H1 (cell line): ENCODE measurements around the gene MYH11. TPM values are rescaled to one million over a fixed set of nuclear protein-coding genes. Genes with fewer than 3 reads are reported as not detected.

ENCODE experiments used
- CTCF ChIA-PET: fragments of 300-600 bp; sonication (Branson Sonifier 250); formaldehyde crosslinking; loops from one replicate; lab custom pipeline; 2021; ENCODE audit not compliant: partially characterized antibody; lab: Charles Lee
- POLR2A ChIA-PET: fragments of 300-600 bp; sonication (Branson Sonifier 250); formaldehyde crosslinking; loops from one replicate; lab custom pipeline; 2021; ENCODE audit warnings: inconsistent platforms; ENCODE audit not compliant: partially characterized antibody; lab: Charles Lee
- DNase-seq, 2 experiments: peaks; one replicate each; pipeline versions ENCODE4 v3.0.0 to v3.0.0-alpha.2; 2010 to 2022; ENCODE audit warnings: low spot score in 2 of 2, low read depth in 1 of 2, mixed read lengths in 1 of 2
- FAIRE-seq: peaks from 2 replicates; lab custom pipeline; 2011; peaks lifted over from hg19 to GRCh38; lab: Jason Lieb, UNC
- H2AFZ ChIP-seq: 2 replicates; pipeline ENCODE4 v1.8.1; 2012; ENCODE audit warnings: low read length, inconsistent platforms
- H2AK5ac ChIP-seq: 2 replicates; pipeline ENCODE4 v1.6.1; 2013; ENCODE audit warnings: low read depth, low read length
- H2BK120ac ChIP-seq: replicated peaks from 2 replicates; pipeline ENCODE3; 2013; ENCODE audit warnings: low read depth, low read length, inconsistent platforms
- H2BK12ac ChIP-seq: 2 replicates; pipeline ENCODE4 v1.6.1; 2013; ENCODE audit warnings: low read depth, low read length
- H2BK15ac ChIP-seq: 2 replicates; pipeline ENCODE4 v1.6.1; 2013; ENCODE audit warnings: low read length
- H2BK20ac ChIP-seq: 2 replicates; pipeline ENCODE4 v1.6.1; 2013; ENCODE audit warnings: low read length
- H2BK5ac ChIP-seq: 2 replicates; pipeline ENCODE4 v1.6.1; 2013; ENCODE audit warnings: low read depth, low read length
- H3K14ac ChIP-seq: 2 replicates; pipeline ENCODE4 v1.6.1; 2013; ENCODE audit warnings: inconsistent platforms; ENCODE audit not compliant: insufficient read length
- H3K18ac ChIP-seq: 2 replicates; pipeline ENCODE4 v1.6.1; 2013; ENCODE audit warnings: low read length; ENCODE audit errors: extremely low read depth
- H3K23ac ChIP-seq: 2 replicates; pipeline ENCODE4 v1.6.1; 2013; ENCODE audit warnings: inconsistent platforms; ENCODE audit not compliant: insufficient read length
- H3K23me2 ChIP-seq: 2 replicates; pipeline ENCODE4 v1.6.1; 2013; ENCODE audit warnings: low read depth, low read length
- H3K27ac ChIP-seq: 2 replicates; pipeline ENCODE4 v1.6.1; 2011; ENCODE audit warnings: low read depth, low read length, inconsistent platforms
- H3K27me3 ChIP-seq, 4 experiments: replicated peaks in 1 of 4; 1 replicate in 1 of 4; 2 replicates in 3 of 4; pipeline versions ENCODE4 v1.6.1 to v1.8.1; 2011 to 2013; ENCODE audit warnings: low read length in 3 of 4, mild to moderate bottlenecking in 3 of 4, inconsistent platforms in 2 of 4, mixed read lengths in 2 of 4, moderate library complexity in 1 of 4; ENCODE audit not compliant: control insufficient read depth in 3 of 4, insufficient read depth in 3 of 4; ENCODE audit errors: extremely low read depth in 1 of 4
- H3K36me3 ChIP-seq, 4 experiments: 2 replicates each; pipeline versions ENCODE4 v1.6.1 to v1.8.1; 2011 to 2013; ENCODE audit warnings: mild to moderate bottlenecking in 4 of 4, low read length in 3 of 4, moderate library complexity in 2 of 4, control low read depth in 1 of 4, inconsistent platforms in 1 of 4; ENCODE audit not compliant: insufficient read depth in 4 of 4, control insufficient read depth in 2 of 4
- H3K4ac ChIP-seq: replicated peaks from 2 replicates; pipeline ENCODE3; 2013; ENCODE audit warnings: low read length, low read depth, mixed read lengths, inconsistent platforms; ENCODE audit not compliant: insufficient read length
- H3K4me1 ChIP-seq, 4 experiments: replicated peaks in 1 of 4; 1 replicate in 1 of 4; 2 replicates in 3 of 4; pipeline versions ENCODE4 v1.6.1 to v1.8.1; 2011 to 2013; ENCODE audit warnings: low read length in 3 of 4, inconsistent platforms in 2 of 4, mixed read lengths in 1 of 4; ENCODE audit not compliant: insufficient read depth in 4 of 4, control insufficient read depth in 3 of 4
- H3K4me2 ChIP-seq, 2 experiments: 2 replicates each; pipeline versions ENCODE4 v1.6.1 to v1.8.1; 2011 to 2013; ENCODE audit warnings: low read depth in 2 of 2, low read length in 2 of 2, control low read depth in 1 of 2, inconsistent platforms in 1 of 2, mild to moderate bottlenecking in 1 of 2; ENCODE audit not compliant: insufficient read depth in 1 of 2
- H3K4me3 ChIP-seq, 4 experiments: fragments of 200-600, 300-600 bp in 1 of 4; sonication (generic), shearing (Covaris generic), sonication (Bioruptor Twin) in 1 of 4; 2 replicates each; pipeline versions ENCODE4 v1.5.1 to v1.8.1; 2011 to 2016; ENCODE audit warnings: low read length in 4 of 4, low read depth in 3 of 4, control low read depth in 2 of 4, inconsistent platforms in 2 of 4, mild to moderate bottlenecking in 2 of 4, mixed read lengths in 1 of 4, moderate library complexity in 1 of 4; ENCODE audit not compliant: insufficient read depth in 2 of 4; ENCODE audit errors: extremely low read depth in 1 of 4
- H3K56ac ChIP-seq: replicated peaks from 2 replicates; pipeline ENCODE3; 2013; ENCODE audit warnings: low read depth, mild to moderate bottlenecking, mixed read lengths, low read length, inconsistent platforms; ENCODE audit not compliant: insufficient read length
- H3K79me1 ChIP-seq: 2 replicates; pipeline ENCODE4 v1.6.1; 2013; ENCODE audit warnings: low read depth, low read length, control low read depth
- H3K79me2 ChIP-seq, 2 experiments: 2 replicates each; pipeline versions ENCODE4 v1.6.1 to v1.8.1; 2012 to 2013; ENCODE audit warnings: low read length in 2 of 2, mild to moderate bottlenecking in 2 of 2, inconsistent platforms in 1 of 2; ENCODE audit not compliant: insufficient read depth in 2 of 2, control insufficient read depth in 1 of 2
- H3K9ac ChIP-seq, 4 experiments: replicated peaks in 1 of 4; 1 replicate in 1 of 4; 2 replicates in 3 of 4; pipeline versions ENCODE4 v1.6.1 to v1.8.1; 2011 to 2013; ENCODE audit warnings: low read depth in 3 of 4, low read length in 3 of 4, control low read depth in 2 of 4, mild to moderate bottlenecking in 2 of 4, moderate library complexity in 2 of 4, inconsistent platforms in 1 of 4; ENCODE audit errors: extremely low read depth in 1 of 4
- H3K9me3 ChIP-seq, 2 experiments: 2 replicates each; pipeline versions ENCODE4 v1.6.1 to v1.8.1; 2012 to 2013; ENCODE audit warnings: mild to moderate bottlenecking in 2 of 2, moderate library complexity in 2 of 2, control low read depth in 1 of 2, inconsistent platforms in 1 of 2, low read depth in 1 of 2, low read length in 1 of 2, mixed read lengths in 1 of 2; ENCODE audit not compliant: insufficient read depth in 2 of 2
- H4K20me1 ChIP-seq, 2 experiments: replicated peaks in 1 of 2; 2 replicates each; pipeline versions ENCODE3 to v1.8.1; 2011 to 2013; ENCODE audit warnings: inconsistent platforms in 2 of 2, low read length in 2 of 2, mild to moderate bottlenecking in 1 of 2; ENCODE audit not compliant: insufficient read depth in 2 of 2, control insufficient read depth in 1 of 2
- H4K5ac ChIP-seq: 2 replicates; pipeline ENCODE4 v1.6.1; 2013; ENCODE audit warnings: low read length, low read depth, mixed read lengths, inconsistent platforms; ENCODE audit not compliant: insufficient read length
- H4K8ac ChIP-seq: 2 replicates; pipeline ENCODE4 v1.8.0; 2013; ENCODE audit warnings: mild to moderate bottlenecking, moderate library complexity, low read length, inconsistent platforms; ENCODE audit not compliant: insufficient read depth; ENCODE audit errors: extremely low read depth
- H4K91ac ChIP-seq: replicated peaks from 2 replicates; pipeline ENCODE3; 2013; ENCODE audit warnings: low read length, mixed read lengths, inconsistent platforms; ENCODE audit not compliant: insufficient read length
- CBX5 ChIP-seq: fragments of 300-800, 300-1000 bp; sonication (generic); IDR thresholded peaks from 2 replicates; pipeline ENCODE4 v1.7.1; 2016; ENCODE audit warnings: antibody characterized with exemption, low read length, low read depth
- CHD2 ChIP-seq: IDR thresholded peaks from 2 replicates; pipeline ENCODE4 v1.6.1; 2012; ENCODE audit warnings: low read length, improper control_type of control experiment
- CREB1 ChIP-seq: IDR thresholded peaks from 2 replicates; pipeline ENCODE4 v1.6.1; 2012; ENCODE audit warnings: inconsistent platforms
- EP300 ChIP-seq, 2 experiments: IDR thresholded peaks; 1 replicate in 1 of 2; 2 replicates in 1 of 2; pipeline ENCODE4 v1.6.1; 2011 to 2012; ENCODE audit warnings: low read depth in 2 of 2, low read length in 2 of 2, mild to moderate bottlenecking in 2 of 2, borderline replicate concordance in 1 of 2, inconsistent platforms in 1 of 2, moderate library complexity in 1 of 2
- EZH2 ChIP-seq: fragments of 200-600 bp; sonication (generic); IDR thresholded peaks from 2 replicates; pipeline ENCODE4 v1.7.1; 2012; ENCODE audit warnings: low read depth, mild to moderate bottlenecking, moderate library complexity, low read length, inconsistent platforms; ENCODE audit not compliant: severe bottlenecking
- GTF2F1 ChIP-seq: IDR thresholded peaks from 2 replicates; pipeline ENCODE4 v1.6.1; 2012; ENCODE audit warnings: low read depth, low read length, improper control_type of control experiment, borderline replicate concordance
- NRF1 ChIP-seq: IDR thresholded peaks from 2 replicates; pipeline ENCODE4 v1.6.1; 2011; ENCODE audit warnings: mild to moderate bottlenecking, low read depth, low read length, improper control_type of control experiment
- RAD21 ChIP-seq, 2 experiments: IDR thresholded peaks in 1 of 2; conservative IDR thresholded peaks in 1 of 2; 2 replicates each; pipeline ENCODE4 v1.6.1; 2011; ENCODE audit warnings: low read depth in 2 of 2, low read length in 2 of 2, improper control_type of control experiment in 1 of 2, inconsistent platforms in 1 of 2, mild to moderate bottlenecking in 1 of 2, moderate library complexity in 1 of 2
- RBBP5 ChIP-seq: IDR thresholded peaks from 2 replicates; pipeline ENCODE4 v1.7.1; 2012; ENCODE audit warnings: low read depth, mild to moderate bottlenecking, inconsistent platforms, low read length, moderate library complexity, borderline replicate concordance
- RFX5 ChIP-seq: IDR thresholded peaks from 2 replicates; pipeline ENCODE4 v1.6.1; 2011; ENCODE audit warnings: low read depth, low read length, improper control_type of control experiment, borderline replicate concordance
- SAP30 ChIP-seq: fragments of 300-600 bp; sonication (generic); IDR thresholded peaks from 2 replicates; pipeline ENCODE4 v1.7.1; 2012; ENCODE audit warnings: low read length, moderate library complexity, mild to moderate bottlenecking, inconsistent platforms; ENCODE audit not compliant: insufficient read depth, insufficient replicate concordance
- SP2 ChIP-seq: IDR thresholded peaks from 2 replicates; pipeline ENCODE4 v1.6.1; 2012; ENCODE audit warnings: mild to moderate bottlenecking, low read length, inconsistent platforms
- SRF ChIP-seq: IDR thresholded peaks from 2 replicates; pipeline ENCODE4 v1.6.1; 2011; ENCODE audit warnings: mild to moderate bottlenecking, low read depth, low read length, moderate library complexity
- TCF12 ChIP-seq: IDR thresholded peaks from 2 replicates; pipeline ENCODE4 v1.6.1; 2011; ENCODE audit warnings: low read depth, mild to moderate bottlenecking, low read length
- ZNF274 ChIP-seq: IDR thresholded peaks from 2 replicates; pipeline ENCODE4 v1.7.0; 2012; ENCODE audit warnings: low read length, borderline replicate concordance; ENCODE audit errors: extremely low read depth
- WGBS, 2 experiments: shearing (Covaris generic) in 1 of 2; methylation state at CpG; one replicate each; pipeline versions ENCODE4 v1.1.6 to v1.1.7; 2013 to 2015; ENCODE audit warnings: low lambda C conversion rate in 2 of 2, mixed read lengths in 2 of 2, inconsistent platforms in 1 of 2, low coverage in 1 of 2, missing lambda C conversion rate in 1 of 2; ENCODE audit not compliant: insufficient replicate concordance in 2 of 2, insufficient coverage in 1 of 2, insufficient read length in 1 of 2; ENCODE audit errors: extremely low coverage in 1 of 2, missing lambda C conversion rate in 1 of 2; 5-methylcytosine and 5-hydroxymethylcytosine counted together
- polyA plus RNA-seq, 7 experiments: library from polyadenylated mRNA; depleted of rRNA in 3 of 7; stranded (reverse) in 5 of 7; unstranded in 2 of 7; fragments of >200 nt in 5 of 7; fragments of 200-250 nt in 2 of 7; gene quantifications; 1 replicate in 5 of 7; 2 replicates in 1 of 7; 4 replicates in 1 of 7; pipeline versions ENCODE4 v1.2.1 to v1.2.3, GENCODE V29; 2011 to 2013; ENCODE audit warnings: missing spikeins in 2 of 7, mixed read lengths in 2 of 7
- total RNA-seq: library from RNA; stranded (reverse); fragmentation: NEBNext Ultra II Directional; extraction: Animal tissue kit (Norgen Biotek cat#: 25700); gene quantifications from 2 replicates; pipeline ENCODE4 v1.2.1, GENCODE V29; 2021

MYH11 gene
- total and polyA plus RNA-seq, 2 of the 8 experiments (the other 6 are each of a cell fraction or from before 2014, with no cell fraction given): 0.11 to 0.78 TPM

DNA sequence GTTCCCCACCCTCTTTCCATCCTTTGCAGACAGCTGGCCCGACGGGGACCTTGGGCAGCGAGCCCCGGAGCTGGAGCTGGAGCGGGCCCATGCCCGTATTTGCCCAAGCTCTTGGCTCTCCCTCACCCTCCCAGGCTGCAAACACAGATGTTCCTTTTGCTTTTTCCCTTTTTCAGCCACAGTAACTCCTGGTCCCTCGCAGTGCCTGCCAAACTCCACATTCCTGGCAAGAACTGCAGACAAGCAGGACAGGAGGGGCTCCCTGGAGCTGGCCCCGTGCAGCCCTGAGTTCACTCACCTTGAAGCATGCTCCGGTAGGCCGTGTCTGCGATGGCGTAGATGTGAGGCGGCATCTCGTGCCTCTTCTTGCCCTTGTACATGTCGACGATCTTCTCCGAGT is 33.9 kb downstream of the MYH11 start:
- WGBS, 2 experiments: 88% methylated on average over 17 of the region's 17 CpGs; no CpG with 5 or more reads in 1 of the 2 experiments
- no peaks in the 10 kb centered on the region for H3K27me3 ChIP-seq
- POLR2A ChIA-PET: no interaction called here
- TF ChIP-seq SAP30: no peak
- TF ChIP-seq SP2: no peak
- TF ChIP-seq SRF: no peak
- TF ChIP-seq CREB1: no peak
- no peak for TF ChIP-seq CBX5
- no peak for TF ChIP-seq EP300 (IDR thresholded peaks at IDR 0.05; ENCODE audit: borderline replicate concordance in 1 of 2, low read depth in 2 of 2, low read length in 2 of 2)
- no peak for TF ChIP-seq GTF2F1
- no peak for TF ChIP-seq CHD2
- TF ChIP-seq RBBP5: no peak
- no peak for TF ChIP-seq ZNF274
- TF ChIP-seq RAD21 (IDR thresholded peaks at IDR 0.05 in 1 of 2, conservative IDR thresholded peaks at IDR 0.05 in 1 of 2; ENCODE audit: low read depth in 2 of 2, low read length in 2 of 2): no peak
- no peak for TF ChIP-seq TCF12
- TF ChIP-seq RFX5: no peak
- TF ChIP-seq EZH2: no peak
- no peak for TF ChIP-seq NRF1

More for the DNA sequence above, 33.9 kb downstream of the MYH11 start:
- Histone ChIP-seq H4K5ac (no peak overlapping the region), H2BK12ac (no peak overlapping the region), H3K23ac (no peak overlapping the region), H3K9ac (no peak overlapping the region), H4K20me1 (no peaks in the 10 kb centered on the region), H2BK20ac (no peak overlapping the region), H3K79me2 (no peaks in the 10 kb centered on the region), H4K91ac (no peak overlapping the region), H3K79me1 (no peaks in the 10 kb centered on the region), H3K23me2 (no peaks in the 10 kb centered on the region), H2AFZ (no peak overlapping the region), H3K18ac (no peak overlapping the region), H3K36me3 (no peaks in the 10 kb centered on the region), H3K4me2 (no peak overlapping the region), H3K14ac (no peak overlapping the region), H3K9me3 (0 out of 4 replicates have a peak, but pooled peaks cover 0 to 4% of the 10 kb centered on the region in 2 experiments), H3K56ac (no peak overlapping the region), H2BK15ac (no peak overlapping the region), H2BK5ac (no peak overlapping the region), H4K8ac (no peak overlapping the region), H3K27ac (no peak overlapping the region), H3K4me3 (no peak overlapping the region), H3K4ac (no peak overlapping the region), H2BK120ac (no peak overlapping the region), H3K4me1 (no peaks in the 10 kb centered on the region), H2AK5ac (no peak overlapping the region)
- CTCF ChIA-PET: interaction anchor here (0.7 to 3.9 kb wide), 19 partner anchors 11 to 364 kb away, joined by 3 to 44 read pairs (median 4); no protein-coding TSS in a partner anchor
- FAIRE-seq: no peak
- no peak for DNase-seq
